PFSK-1 (cell line): ENCODE data around the gene ACOX3.

Experiments
- FOXP2 ChIP-seq: optimal IDR thresholded peaks from 2 replicates; pipeline ENCODE3; 2011; ENCODE audit warnings: borderline replicate concordance, control low read depth, inconsistent platforms; ENCODE audit not compliant: insufficient read depth; ENCODE audit errors: extremely low read length, extremely low read depth
- POLR2AphosphoS5 ChIP-seq: IDR thresholded peaks from 2 replicates; pipeline ENCODE4 v1.6.1; 2012; ENCODE audit warnings: low read depth, mild to moderate bottlenecking, control low read depth, low read length, moderate library complexity
- SIN3A ChIP-seq: IDR thresholded peaks from 2 replicates; pipeline ENCODE4 v1.6.1; 2012; ENCODE audit warnings: mild to moderate bottlenecking, low read length, moderate library complexity, borderline replicate concordance; ENCODE audit not compliant: insufficient read depth
- TAF1 ChIP-seq: IDR thresholded peaks from 2 replicates; pipeline ENCODE4 v1.6.1; 2012; ENCODE audit warnings: low read length, control low read depth, borderline replicate concordance; ENCODE audit not compliant: insufficient read depth
- TF ChIP-seq, protein P1 (sequence below), 2 experiments: IDR thresholded peaks; 2 replicates each; pipeline versions ENCODE4 v1.6.1 to v1.8.0; 2011 to 2012; ENCODE audit warnings: low read depth in 2 of 2, low read length in 2 of 2, control low read depth in 1 of 2, inconsistent platforms in 1 of 2, mild to moderate bottlenecking in 1 of 2, moderate library complexity in 1 of 2; ENCODE audit not compliant: insufficient read depth in 1 of 2

DNA sequence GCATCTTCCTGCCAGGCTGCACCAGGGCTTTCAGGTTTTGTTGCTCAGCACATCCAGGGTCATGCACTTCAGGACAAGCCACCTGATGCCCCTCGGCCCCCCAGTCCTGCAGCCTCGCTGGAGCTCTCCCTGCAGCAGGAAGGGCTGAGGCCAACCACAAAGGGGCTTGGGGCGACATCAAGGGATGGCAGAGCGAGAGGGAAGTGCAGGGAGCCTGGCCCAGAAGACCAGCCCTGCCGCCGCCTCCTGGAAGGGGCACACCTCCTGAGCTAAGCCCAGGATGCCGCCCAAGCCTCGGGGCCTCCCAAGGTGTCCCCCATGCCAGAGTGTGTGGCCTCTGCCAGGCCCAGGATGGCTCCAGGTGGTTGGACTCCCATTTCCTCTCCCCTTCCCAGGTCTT lies 37.2 kb upstream of the ACOX3 start:
- TF ChIP-seq POLR2AphosphoS5 (no peak), TAF1 (no peak), FOXP2 (no peak), SIN3A (no peak)
- TF ChIP-seq, protein P1, sequence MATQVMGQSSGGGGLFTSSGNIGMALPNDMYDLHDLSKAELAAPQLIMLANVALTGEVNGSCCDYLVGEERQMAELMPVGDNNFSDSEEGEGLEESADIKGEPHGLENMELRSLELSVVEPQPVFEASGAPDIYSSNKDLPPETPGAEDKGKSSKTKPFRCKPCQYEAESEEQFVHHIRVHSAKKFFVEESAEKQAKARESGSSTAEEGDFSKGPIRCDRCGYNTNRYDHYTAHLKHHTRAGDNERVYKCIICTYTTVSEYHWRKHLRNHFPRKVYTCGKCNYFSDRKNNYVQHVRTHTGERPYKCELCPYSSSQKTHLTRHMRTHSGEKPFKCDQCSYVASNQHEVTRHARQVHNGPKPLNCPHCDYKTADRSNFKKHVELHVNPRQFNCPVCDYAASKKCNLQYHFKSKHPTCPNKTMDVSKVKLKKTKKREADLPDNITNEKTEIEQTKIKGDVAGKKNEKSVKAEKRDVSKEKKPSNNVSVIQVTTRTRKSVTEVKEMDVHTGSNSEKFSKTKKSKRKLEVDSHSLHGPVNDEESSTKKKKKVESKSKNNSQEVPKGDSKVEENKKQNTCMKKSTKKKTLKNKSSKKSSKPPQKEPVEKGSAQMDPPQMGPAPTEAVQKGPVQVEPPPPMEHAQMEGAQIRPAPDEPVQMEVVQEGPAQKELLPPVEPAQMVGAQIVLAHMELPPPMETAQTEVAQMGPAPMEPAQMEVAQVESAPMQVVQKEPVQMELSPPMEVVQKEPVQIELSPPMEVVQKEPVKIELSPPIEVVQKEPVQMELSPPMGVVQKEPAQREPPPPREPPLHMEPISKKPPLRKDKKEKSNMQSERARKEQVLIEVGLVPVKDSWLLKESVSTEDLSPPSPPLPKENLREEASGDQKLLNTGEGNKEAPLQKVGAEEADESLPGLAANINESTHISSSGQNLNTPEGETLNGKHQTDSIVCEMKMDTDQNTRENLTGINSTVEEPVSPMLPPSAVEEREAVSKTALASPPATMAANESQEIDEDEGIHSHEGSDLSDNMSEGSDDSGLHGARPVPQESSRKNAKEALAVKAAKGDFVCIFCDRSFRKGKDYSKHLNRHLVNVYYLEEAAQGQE (IDR thresholded peaks at IDR 0.05; ENCODE audit: insufficient read depth in 1 of 2, low read depth in 2 of 2, low read length in 2 of 2): no peak
